ENCODE measurements around the gene KDM4B.
A peak's percentile ranks its signal among the peaks of the same experiment; 100 is the strongest.
"Not testable (repeated sequence)": the region's sequence is repeated elsewhere in the genome, so short reads cannot be mapped to it uniquely, and the experiment has no call there.

Gene KDM4B

DNA sequence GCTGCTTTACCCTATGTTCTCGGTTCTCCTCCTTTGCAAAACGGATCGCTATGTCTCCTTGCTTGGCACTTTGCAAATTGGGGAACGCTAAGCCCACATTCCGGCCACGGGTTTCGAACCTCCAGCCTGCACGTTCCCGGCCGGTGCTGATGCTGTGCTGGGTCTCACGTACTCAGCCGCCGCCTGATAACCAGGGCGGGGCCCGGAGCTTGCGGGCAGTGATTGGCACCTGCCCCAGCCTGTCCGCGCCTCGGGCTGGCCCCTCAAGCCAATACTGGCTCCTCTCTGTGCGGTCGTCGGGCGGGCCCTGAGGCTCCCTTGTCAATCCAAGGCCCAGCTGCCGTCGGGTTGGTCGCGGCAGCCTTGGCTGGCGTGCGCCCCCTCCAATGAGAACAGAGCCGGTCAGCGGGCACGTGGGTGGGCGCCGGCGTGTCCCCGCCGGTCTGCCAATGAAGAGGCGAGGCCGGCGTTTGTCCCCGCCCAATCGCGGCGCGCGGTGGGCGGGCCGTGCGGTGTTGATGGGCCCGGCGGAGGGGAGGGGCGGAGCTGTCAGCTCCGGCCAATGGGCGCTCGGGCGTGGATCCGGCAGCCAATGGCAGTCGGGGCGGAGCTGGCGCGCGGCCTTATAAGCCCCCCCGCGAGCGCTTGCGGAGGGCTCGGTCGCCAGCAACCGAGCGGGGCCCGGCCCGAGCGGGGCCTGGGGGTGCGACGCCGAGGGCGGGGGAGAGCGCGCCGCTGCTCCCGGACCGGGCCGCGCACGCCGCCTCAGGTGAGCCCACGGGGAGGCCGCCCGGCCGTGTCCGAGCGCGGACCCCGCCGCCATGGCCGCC, at the start of gene KDM4B:
Gene KDM4B, plus strand, starts transcription at position 652 of the 830 bp plus-strand sequence. CDS start 63,778 bp downstream, outside the sequence.
- DNase-seq: peak; percentile 96 to 100 (median 100)
- intact Hi-C loops (cut with DNase I): loop anchor here (5.0 kb wide), 1 partner anchor 61 kb away; the partner anchor contains the start of gene UHRF1

DNA sequence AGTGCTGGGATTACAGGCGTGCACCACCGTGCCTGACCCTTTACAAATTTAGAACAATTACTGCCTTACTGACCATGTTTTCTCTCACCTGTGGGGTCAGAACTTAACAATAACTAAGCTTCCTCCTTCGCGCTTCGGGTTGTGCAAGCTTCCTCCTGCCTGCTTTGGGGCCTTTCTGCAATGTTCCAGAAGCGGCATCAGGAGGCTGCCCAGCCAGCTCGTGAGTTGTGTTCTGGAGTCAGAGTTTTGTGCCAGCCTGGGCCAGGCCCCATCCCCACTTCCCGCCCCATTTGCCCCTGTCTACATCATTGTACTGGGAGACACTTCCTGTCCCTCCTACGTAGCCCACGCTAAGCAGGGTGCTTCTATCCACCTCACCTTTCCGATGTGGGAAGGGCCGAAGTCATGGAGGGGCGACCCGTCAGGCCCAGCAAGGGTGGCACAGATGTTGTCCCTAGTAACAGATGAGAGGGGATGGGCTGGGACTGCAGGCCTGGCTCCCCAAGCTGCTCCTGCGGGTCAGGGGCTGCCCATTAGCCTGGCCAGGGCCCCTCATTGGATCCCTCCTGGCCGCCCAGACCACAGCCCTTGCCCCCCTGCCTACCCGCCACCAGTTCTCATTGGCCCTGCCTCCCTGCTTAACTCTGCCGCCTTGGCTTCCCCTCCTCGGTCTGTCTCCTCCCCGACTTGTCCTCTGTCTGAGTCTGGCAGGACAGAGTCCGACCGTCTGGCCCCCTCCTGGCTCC, 46.2 kb upstream of the KDM4B start:
- intact Hi-C loops (cut with DNase I): no loop called here
- DNase-seq: peak in 1 of 10 donors; percentile 76

DNA sequence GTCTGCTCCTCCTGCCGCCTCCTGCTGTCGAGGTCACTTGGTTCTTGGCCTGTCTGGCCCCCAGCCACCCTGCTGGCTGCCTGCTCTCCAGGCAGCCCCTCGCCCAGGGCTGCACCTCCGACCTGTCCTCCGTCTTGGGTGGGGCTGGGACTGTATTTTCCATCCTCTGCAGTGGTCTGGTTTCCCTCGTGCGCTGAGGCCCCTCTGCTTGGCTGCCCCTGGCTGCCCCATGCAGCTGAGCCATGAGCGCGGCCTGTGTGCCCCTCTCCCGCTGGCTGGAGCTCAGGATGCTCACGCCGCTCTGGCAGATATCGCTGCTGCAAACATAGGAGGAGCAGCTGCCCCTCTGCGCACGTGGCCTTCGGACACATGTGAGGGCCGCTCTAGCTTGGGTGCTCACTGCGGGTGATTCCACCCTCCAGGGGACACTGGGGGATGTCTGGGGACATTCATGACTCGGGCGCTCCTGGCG, 45.6 kb upstream of the KDM4B start:
- DNase-seq: no peak
- intact Hi-C loops (cut with DNase I): no loop called here

DNA sequence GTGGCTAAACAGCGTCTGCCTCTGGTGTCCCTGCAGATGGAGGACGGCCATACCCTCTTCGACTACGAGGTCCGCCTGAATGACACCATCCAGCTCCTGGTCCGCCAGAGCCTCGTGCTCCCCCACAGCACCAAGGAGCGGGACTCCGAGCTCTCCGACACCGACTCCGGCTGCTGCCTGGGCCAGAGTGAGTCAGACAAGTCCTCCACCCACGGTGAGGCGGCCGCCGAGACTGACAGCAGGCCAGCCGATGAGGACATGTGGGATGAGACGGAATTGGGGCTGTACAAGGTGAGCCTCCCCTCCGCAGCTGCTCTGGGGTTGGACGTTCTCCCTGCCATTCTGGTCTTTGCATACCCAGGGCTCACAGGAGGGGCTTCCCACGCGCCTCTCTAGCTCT, 39.7 kb upstream of the KDM4B start:
- peak in 6 of 10 donors; percentile 39 to 94 (median 72) for DNase-seq
- intact Hi-C loops (cut with DNase I): no loop called here

DNA sequence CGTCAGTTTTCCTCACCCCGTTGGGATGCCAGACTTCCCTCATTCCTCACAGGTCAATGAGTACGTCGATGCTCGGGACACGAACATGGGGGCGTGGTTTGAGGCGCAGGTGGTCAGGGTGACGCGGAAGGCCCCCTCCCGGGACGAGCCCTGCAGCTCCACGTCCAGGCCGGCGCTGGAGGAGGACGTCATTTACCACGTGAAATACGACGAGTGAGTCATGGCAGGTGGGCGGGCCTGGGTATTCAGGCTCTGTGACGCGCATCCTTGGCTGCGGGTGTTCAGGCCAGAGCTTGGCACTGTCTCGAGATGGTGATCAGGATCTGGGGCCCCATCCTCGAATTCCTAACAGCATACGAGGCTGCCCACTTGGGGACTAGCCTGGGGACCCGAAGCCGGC, 38.2 kb upstream of the KDM4B start:
- intact Hi-C loops (cut with DNase I): no loop called here
- peak in 3 of 10 donors; percentile 39 to 87 (median 83) for DNase-seq

DNA sequence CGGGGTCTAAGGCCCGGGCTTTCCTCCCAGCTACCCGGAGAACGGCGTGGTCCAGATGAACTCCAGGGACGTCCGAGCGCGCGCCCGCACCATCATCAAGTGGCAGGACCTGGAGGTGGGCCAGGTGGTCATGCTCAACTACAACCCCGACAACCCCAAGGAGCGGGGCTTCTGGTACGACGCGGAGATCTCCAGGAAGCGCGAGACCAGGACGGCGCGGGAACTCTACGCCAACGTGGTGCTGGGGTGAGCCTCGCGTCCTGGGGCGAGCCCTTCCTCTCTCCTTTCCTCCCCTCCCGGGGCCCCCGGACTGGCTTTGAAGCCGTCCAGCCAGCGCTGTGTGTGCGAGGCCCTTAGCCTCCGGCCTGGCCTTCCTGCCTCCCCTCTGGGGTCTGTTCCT, 36.2 kb upstream of the KDM4B start:
- intact Hi-C loops (cut with DNase I): no loop called here
- DNase-seq: no peak

DNA sequence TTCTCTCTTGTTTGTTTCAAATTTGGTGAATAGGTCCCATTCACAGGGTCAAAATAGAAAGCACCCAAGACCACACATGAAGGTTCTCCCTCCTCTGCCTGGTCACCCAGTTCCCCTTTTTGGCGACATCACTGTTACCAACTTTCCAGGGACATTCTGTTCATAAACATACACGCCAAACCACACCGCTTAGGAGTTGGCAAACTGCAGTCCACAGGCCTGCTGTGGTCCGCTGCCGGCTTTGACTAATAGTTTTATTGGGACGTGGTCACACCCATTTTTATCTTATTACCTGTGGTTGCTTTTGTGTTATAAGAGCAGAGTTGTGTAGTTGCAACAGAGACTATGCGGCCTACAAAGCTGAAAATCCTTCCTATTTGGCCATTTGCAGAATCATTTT, 35.4 kb upstream of the KDM4B start:
- intact Hi-C loops (cut with DNase I): no loop called here

DNA sequence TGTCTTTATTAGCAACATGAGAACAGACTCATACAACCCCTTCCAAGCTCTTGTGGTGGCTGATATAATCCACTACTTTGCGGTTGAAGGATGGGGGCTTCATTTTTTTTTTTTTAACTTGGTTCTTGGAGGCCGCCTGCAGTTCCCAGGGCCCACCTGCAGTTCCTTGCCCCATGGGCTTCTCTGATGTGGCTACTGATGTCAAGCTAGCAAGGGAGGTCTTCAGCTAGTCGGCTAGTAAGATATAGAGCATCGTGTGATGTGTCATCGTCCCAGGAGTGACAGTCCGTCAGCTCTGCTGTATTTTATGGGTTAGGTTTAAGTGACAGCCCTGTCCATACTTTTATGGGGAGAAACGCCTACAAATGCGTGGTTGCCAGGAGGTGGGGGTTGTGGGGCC, 33.5 kb upstream of the KDM4B start:
- intact Hi-C loops (cut with DNase I): no loop called here
- DNase-seq: no peak

More for the DNA sequence above, 35.4 kb upstream of the KDM4B start:
- DNase-seq: no peak

DNA sequence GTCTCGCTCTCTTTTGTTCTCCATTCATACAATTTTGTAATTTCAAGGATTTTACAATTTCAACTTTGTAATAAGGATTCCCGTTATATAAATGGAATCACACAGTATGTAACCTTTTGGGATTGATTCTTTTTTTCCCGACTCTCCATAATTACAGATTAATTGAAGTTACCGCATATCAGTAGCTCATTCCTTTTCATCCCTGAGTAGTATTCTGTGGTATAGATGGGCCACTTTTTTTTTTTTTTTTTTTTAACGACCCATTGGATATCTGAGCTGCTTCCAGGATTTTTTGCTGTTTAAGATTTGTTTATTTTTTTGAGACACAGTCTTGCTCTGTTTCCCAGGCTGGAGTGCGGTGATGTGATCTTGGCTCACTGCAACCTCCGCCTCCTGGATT, 31.9 kb upstream of the KDM4B start:
- intact Hi-C loops (cut with DNase I): no loop called here
- no peak for DNase-seq

DNA sequence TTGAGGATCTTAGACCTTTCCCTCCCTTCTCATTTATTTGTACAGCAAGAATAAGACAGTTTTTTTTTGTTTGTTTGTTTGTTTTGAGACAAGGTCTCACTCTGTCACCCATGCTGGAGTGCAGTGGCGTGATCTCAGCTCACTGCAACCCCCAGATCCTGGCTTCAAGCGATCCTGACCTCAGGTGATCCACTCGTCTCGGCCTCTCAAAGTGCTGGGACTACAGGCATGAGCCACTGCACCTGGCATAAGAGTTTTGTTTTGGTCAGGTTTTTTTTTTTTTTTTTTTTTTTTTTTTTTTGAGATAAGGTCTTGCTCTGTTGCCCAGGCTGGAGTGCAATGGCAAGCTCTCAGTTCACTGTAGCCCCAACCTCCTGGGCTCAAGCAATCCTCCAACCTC, 30.5 kb upstream of the KDM4B start:
- intact Hi-C loops (cut with DNase I); DNase-seq: not testable (repeated sequence)

DNA sequence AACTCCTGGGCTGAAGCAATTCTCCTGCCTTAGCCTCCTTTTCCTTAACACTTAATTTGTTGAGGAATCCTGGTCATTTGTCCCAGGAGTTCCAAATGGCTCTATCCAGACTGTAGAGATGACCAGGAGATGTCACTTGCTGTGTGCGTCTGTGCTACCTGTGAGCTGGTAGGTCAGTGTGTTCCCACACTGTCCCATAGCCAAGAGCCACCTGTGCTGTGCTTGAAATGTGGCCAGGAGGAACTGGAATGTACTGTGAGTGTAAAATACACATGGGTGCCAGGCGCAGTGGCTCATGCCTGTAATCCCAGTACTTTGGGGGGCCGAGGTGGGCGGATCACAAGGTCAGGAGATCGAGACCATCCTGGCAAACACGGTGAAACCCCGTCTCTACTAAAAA, 29.4 kb upstream of the KDM4B start:
- intact Hi-C loops (cut with DNase I): no loop called here
- no peak for DNase-seq

DNA sequence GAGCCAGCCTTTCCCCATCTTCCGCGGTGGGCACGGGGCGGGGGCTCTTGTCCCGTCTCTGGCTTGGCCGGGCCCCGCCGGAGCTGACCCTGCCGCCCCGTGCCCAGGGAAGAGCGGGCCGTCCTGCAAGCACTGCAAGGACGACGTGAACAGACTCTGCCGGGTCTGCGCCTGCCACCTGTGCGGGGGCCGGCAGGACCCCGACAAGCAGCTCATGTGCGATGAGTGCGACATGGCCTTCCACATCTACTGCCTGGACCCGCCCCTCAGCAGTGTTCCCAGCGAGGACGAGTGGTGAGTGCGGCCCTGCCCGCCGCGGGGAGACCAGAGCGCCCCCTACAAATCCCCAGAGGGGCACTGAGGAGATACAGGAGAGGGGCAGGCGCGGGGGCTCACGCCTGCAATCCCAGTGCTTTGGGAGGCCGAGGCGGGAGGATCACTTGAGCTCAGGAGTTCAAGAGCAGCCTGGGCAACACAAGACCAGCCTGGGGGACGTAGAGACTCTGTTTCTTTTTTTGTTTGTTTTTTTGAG, 27.2 kb upstream of the KDM4B start:
- intact Hi-C loops (cut with DNase I): not testable (repeated sequence)

DNA sequence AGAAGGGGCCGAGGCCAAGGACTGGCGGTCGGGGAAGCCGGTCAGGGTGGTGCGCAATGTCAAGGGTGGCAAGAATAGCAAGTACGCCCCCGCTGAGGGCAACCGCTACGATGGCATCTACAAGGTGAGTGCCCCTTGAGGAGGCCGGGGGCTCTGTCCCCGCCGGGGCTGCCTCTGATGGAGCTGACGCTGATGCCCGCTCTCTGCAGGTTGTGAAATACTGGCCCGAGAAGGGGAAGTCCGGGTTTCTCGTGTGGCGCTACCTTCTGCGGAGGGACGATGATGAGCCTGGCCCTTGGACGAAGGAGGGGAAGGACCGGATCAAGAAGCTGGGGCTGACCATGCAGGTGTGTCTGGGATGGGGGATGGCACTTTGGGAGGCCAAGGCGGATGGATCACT, 18.3 kb upstream of the KDM4B start:
- DNase-seq; intact Hi-C loops (cut with DNase I): not testable (repeated sequence)

More for the DNA sequence above, 27.2 kb upstream of the KDM4B start:
- not testable (repeated sequence) for DNase-seq

DNA sequence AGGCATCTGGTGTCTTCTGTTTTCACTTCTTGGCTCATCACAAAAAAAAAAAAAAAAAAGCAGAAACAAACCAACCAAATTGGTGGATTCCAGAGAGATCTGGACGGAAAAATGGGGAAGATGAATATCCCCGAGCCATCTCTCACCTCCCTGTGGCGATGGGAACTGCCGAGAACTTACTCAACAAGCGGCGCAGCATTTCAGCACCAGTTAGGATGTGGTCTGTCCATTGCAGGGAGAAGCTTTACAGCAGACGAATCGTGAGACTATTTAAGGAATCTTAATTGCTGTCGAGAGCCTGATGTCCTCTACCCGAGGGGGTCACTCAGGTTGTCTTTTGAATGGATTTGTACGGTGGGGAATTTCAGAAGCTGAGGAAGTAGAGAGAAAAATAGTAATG, 17.3 kb upstream of the KDM4B start:
- intact Hi-C loops (cut with DNase I): no loop called here

DNA sequence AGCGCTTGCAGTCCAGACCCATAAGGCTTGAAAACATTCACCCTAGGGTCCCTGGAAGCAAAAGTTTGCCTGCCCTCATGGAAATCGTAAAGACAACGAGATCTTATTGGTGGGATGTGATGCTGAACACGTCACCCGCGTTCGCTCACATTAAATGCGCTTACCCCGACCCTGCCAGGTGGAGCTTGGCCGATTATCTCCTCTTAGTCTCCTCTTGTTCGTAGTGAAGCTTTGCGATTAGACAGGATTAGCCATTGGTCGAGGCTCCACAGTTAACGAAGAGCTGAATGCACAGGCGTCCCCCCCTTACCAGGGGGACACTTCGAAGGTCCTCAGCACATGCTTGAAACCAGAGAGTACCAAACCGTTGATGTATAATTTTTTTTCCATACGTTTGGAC, 16.0 kb upstream of the KDM4B start:
- intact Hi-C loops (cut with DNase I): no loop called here

More for the DNA sequence above, 17.3 kb upstream of the KDM4B start:
- DNase-seq: no peak

DNA sequence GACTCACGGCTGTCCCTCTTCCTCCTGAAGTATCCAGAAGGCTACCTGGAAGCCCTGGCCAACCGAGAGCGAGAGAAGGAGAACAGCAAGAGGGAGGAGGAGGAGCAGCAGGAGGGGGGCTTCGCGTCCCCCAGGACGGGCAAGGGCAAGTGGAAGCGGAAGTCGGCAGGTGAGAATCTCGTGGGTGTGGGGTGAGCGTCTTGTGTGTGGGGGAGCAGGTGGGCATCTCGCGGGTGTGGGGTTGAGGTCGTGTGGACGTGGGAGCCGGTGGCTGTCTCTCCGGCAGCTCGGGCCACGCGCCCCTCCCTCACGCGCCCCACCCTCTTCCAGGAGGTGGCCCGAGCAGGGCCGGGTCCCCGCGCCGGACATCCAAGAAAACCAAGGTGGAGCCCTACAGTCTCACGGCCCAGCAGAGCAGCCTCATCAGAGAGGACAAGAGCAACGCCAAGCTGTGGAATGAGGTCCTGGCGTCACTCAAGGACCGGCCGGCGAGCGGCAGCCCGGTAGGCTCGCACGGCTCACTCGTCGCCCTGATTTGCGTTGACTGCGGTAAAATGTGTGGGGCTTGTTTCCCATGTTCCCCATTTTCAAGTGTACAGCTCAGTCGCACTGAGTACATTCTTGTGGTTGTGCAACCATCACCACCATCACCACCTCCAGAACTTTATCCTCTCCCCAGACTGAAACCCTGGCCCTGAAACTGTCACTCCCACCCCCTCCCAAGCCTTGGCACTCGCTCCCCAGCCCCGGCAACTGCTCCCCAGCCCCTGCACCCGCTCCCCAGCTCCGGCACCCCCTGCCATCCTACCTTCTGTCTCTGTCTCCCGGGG, 14.4 kb upstream of the KDM4B start:
- intact Hi-C loops (cut with DNase I); DNase-seq: not testable (repeated sequence)

More for the DNA sequence above, 16.0 kb upstream of the KDM4B start:
- DNase-seq: no peak

DNA sequence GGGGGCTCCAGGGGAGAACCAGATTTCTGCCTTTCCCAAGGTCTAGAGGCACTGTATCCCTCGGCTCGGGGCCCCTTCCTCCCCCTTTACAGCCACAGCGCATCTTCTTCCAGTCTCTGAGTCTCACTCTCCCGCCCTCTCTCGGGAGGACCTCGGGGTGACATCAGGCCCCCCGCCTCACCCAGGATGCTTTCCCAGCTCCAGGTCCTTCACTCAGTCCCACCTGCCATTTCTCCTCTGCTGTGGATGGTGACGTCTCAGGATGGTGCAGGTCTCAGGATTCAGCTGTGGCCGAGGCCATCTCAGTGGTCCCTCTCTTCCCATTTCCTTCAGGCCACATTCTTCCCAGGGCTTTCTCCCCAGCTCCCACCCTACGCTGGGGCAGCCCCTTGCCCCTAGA, 13.6 kb upstream of the KDM4B start:
- no peak for DNase-seq
- intact Hi-C loops (cut with DNase I): no loop called here

DNA sequence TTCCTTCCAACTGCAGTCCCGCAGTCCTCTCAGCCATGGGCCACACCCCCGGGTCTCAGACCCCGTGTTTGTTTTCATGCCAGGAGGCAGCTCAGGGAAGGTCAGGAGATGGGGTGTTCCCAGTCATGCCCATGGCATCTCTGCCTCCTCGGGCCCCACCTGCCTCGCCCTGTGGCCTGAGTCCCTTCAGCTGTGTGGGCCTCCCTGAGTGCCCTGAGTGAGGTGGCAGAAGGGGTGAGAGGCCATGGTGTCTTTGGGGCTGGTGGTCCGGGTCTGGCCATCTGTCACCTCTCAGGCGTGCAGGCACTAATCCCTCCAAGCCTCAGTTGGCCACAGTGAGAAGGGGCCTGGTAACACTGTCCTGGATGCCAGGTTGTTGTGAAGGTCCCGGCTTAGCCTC, 10.9 kb upstream of the KDM4B start:
- intact Hi-C loops (cut with DNase I): no loop called here
- no peak for DNase-seq

DNA sequence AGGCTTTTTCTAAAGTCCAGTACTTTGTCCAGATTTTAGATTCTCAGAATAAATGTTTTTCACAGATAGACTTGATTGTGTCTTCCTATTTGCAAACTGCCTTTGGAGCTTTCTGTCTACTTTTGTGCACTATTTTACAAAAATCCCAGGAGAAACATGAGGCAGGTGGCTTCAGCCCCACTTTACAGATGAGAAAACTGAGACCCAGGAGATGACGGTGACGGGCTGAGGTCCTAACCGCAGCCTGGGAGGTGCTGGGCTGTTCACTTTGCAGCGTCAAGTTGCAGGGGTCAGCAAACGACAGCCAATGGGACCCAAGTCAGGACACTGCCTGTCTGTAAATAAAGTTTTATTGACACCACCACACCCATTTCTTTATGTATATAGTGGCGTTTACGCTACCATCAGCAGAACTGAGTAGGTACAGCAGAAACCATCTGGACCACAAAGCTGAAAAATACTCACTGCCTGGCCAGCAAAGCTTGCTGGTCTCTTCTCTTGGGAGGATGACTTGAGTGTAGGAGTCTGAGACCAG, 6.8 kb upstream of the KDM4B start:
- intact Hi-C loops (cut with DNase I): no loop called here
- DNase-seq: no peak

DNA sequence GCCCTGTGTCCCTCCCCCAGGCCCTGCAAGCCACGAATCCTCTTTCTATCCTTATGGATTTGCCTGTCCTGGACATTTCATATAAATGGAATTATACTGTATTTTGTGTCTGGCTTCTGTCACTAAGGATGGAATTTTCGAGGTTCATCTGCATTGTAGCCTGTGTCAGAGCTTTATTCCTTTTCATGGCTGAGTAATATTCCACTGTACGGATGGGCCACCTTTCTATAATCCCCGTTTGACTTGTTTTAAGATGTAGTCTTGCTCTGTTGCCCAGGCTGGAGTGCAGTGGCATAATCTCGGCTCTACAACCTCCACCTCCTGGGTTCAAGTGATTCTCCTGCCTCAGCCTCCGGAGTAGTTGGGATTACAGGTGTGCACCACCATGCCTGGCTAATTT, 3.9 kb upstream of the KDM4B start:
- intact Hi-C loops (cut with DNase I): loop anchor here (5.0 kb wide), 1 partner anchor 58 kb away; the partner anchor contains the start of gene UHRF1
- DNase-seq: no peak

Data from posterior cingulate gyrus (tissue), 11 donors.